Calu3 (cell line): ENCODE measurements around the gene ASB2. TPM values are rescaled to one million over a fixed set of nuclear protein-coding genes. Genes with fewer than 3 reads are reported as not detected.

Experiments
- BruUV-seq: library from RNA; stranded (reverse); fragments of 400-500 nt; replicated peaks from 2 replicates; lab custom pipeline; 2021; lab: Mats Ljungman, UMichigan
- CTCF ChIA-PET: fragments of 300-600 bp; sonication (Branson Sonifier 250); formaldehyde crosslinking; loops from one replicate; lab custom pipeline; 2022; ENCODE audit warnings: antibody characterized with exemption; lab: Charles Lee
- DNase-seq: peaks from one replicate; pipeline ENCODE4 v3.0.0; 2022
- H3K27ac Mint-ChIP-seq: one replicate; pipeline ENCODE4 v1.8.0; 2022; ENCODE audit warnings: mixed read lengths; ENCODE audit not compliant: unreplicated experiment
- H3K27me3 Mint-ChIP-seq: one replicate; pipeline ENCODE4 v1.8.0; 2022; ENCODE audit warnings: mixed read lengths; ENCODE audit not compliant: unreplicated experiment
- H3K36me3 Mint-ChIP-seq: one replicate; pipeline ENCODE4 v1.8.0; 2022; ENCODE audit warnings: mild to moderate bottlenecking, moderate library complexity, mixed read lengths; ENCODE audit not compliant: insufficient read depth, unreplicated experiment
- H3K4me1 Mint-ChIP-seq: one replicate; pipeline ENCODE4 v1.8.0; 2022; ENCODE audit warnings: mild to moderate bottlenecking, low read depth, mixed read lengths; ENCODE audit not compliant: unreplicated experiment
- H3K4me3 Mint-ChIP-seq: one replicate; pipeline ENCODE4 v1.8.0; 2022; ENCODE audit warnings: mild to moderate bottlenecking, low read depth, moderate library complexity, mixed read lengths; ENCODE audit not compliant: unreplicated experiment
- H3K9me3 Mint-ChIP-seq: one replicate; pipeline ENCODE4 v1.8.0; 2022; ENCODE audit warnings: low read depth, mixed read lengths; ENCODE audit not compliant: unreplicated experiment
- CTCF ChIP-seq: fragments of 200-600 bp; IDR thresholded peaks from one replicate; pipeline ENCODE4 v1.8.0; 2022; ENCODE audit warnings: antibody characterized with exemption; ENCODE audit not compliant: unreplicated experiment
- intact Hi-C: fragments of 100-400 bp; cut with micrococcal nuclease; formaldehyde crosslinking; loops from one replicate; pipeline ENCODE4 v1.10.0; 2022; ENCODE audit not compliant: unreplicated experiment
- total RNA-seq: library from RNA; stranded (reverse); gene quantifications from 2 replicates; pipeline ENCODE4 v1.2.3, GENCODE V29; 2022

Gene ASB2
- total RNA-seq, 1 experiment from 2014 or later: 0.19 TPM

DNA sequence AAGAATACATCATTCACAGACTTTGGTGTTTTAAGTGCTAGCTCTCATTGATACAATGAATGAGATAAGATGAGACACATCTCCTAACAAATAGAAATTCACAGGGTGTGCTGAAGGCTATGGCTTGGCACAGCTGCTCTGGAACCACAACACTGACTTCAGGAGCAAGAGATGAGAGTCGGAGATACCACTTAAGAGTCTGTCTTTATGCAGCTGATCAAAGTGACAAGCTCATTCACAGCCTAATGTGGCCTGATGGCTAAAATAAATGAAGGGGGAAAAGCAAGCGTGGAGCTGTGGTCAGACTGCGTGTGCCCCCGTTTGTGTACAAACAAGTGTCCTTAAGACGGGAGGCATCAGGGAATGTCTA lies 78.9 kb downstream of the ASB2 start:
- Mint-ChIP-seq H3K36me3 (no peaks in the 10 kb centered on the region), H3K4me3 (no peak overlapping the region), H3K27me3 (peaks cover 83% of the 10 kb centered on the region), H3K27ac (no peak overlapping the region), H3K9me3 (no peaks in the 10 kb centered on the region), H3K4me1 (no peaks in the 10 kb centered on the region)
- BruUV-seq: no TSS peak
- CTCF ChIA-PET: interaction anchor here (0.6 kb wide), 1 partner anchor 995 kb away, joined by 3 read pairs; no protein-coding TSS in a partner anchor
- intact Hi-C loops: loop anchor here (10.0 kb wide), 1 partner anchor 163 kb away; no protein-coding TSS in a partner anchor
- TF ChIP-seq CTCF: no peak
- no peak for DNase-seq

GRCh38 chr14:93895023-93895604 lies 81.3 kb downstream of the ASB2 start:
- DNase-seq: no peak
- Mint-ChIP-seq H3K27me3 (peaks cover 82% of the 10 kb centered on the region), H3K27ac (no peak overlapping the region), H3K9me3 (no peaks in the 10 kb centered on the region), H3K36me3 (no peaks in the 10 kb centered on the region), H3K4me1 (no peaks in the 10 kb centered on the region), H3K4me3 (no peak overlapping the region)
- intact Hi-C loops: loop anchor here (10.0 kb wide), 1 partner anchor 160 kb away; no protein-coding TSS in a partner anchor
- no TSS peak for BruUV-seq
- no peak for TF ChIP-seq CTCF
- CTCF ChIA-PET: no interaction called here

DNA sequence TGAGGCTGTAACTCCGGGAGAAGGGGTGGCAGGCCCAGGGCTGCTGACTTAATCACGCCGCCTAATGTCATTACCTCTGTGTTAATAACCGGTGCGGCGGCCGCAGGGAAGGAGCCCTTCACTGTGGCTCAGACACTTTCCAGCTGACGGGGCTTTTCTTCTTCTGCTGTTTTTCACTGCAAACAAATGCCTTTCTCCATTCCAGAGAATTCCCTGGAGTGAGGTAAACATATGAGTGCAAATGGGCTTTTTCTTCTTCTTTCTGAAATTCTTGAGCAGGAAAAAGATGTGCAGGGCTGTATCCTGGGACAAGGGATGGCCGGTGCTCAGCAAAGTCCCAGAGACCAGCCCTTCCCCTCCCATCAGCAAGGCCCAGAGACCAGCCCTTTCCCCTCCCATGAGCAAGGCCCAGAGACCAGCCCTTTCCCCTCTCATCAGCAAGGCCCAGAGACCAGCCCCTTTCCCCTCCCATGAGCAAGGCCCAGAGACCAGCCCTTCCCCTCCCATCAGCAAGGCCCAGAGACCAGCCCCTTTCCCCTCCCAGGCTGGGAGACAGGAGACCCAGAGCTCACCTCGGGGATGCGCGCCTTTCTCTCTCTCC lies 82.6 kb downstream of the ASB2 start:
- CTCF ChIA-PET: no interaction called here
- no peaks in the 10 kb centered on the region for H3K9me3 Mint-ChIP-seq
- no peak overlapping the region for H3K27ac Mint-ChIP-seq
- peaks cover 71% of the 10 kb centered on the region for H3K27me3 Mint-ChIP-seq
- intact Hi-C loops: loop anchor here (1.0 to 10.0 kb wide), 2 partner anchors 159 to 238 kb away; no protein-coding TSS in a partner anchor
- no TSS peak for BruUV-seq
- no peak overlapping the region for H3K4me3 Mint-ChIP-seq
- no peak for DNase-seq
- H3K36me3 Mint-ChIP-seq: no peaks in the 10 kb centered on the region
- no peaks in the 10 kb centered on the region for H3K4me1 Mint-ChIP-seq
- no peak for TF ChIP-seq CTCF

DNA sequence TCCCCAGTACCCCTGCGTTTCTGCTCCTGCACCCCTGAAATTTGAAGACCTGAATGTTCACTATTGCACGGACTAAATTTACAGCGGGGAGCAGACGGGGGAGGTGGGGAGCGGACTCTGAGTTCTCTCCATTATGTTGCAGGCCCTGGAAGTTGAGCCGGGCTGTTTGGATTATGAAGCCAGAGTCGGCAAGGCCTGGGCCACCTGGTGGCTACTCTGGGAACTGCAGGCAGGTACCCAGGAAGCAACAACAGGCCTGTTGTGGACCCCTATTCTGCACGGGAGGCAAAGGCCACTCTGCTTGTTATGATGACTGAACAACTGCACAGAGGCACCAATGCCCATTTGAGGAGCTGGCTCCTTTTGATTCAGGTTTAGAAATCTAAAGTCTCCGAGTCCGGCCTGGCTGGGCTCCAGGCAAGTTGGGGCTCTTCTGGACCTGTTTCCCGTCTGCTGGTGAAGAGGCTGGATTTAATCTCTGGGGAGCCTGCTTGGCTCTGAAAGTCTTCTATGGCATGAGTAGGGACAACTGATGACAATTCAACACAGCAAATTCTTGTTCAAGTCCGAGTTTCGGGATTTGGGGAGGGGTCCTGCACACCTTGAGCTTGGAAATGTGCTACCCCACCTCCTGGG lies 83.3 kb downstream of the ASB2 start:
- H3K36me3 Mint-ChIP-seq: no peaks in the 10 kb centered on the region
- H3K9me3 Mint-ChIP-seq: no peaks in the 10 kb centered on the region
- intact Hi-C loops: loop anchor here (1.0 to 10.0 kb wide), 2 partner anchors 158 to 238 kb away; no protein-coding TSS in a partner anchor
- TF ChIP-seq CTCF: peak; percentile 96
- no peaks in the 10 kb centered on the region for H3K4me1 Mint-ChIP-seq
- CTCF ChIA-PET: no interaction called here
- H3K27me3 Mint-ChIP-seq: peaks cover 71% of the 10 kb centered on the region
- no peak overlapping the region for H3K27ac Mint-ChIP-seq
- no TSS peak for BruUV-seq
- peak; percentile 85 for DNase-seq
- H3K4me3 Mint-ChIP-seq: no peak overlapping the region
